Dedifferentiated amniotic fluid mesenchymal stem cell (primary cell): ENCODE data around the gene CDK19.
"Not testable (repeated sequence)": the region's sequence is repeated elsewhere in the genome, so short reads cannot be mapped to it uniquely, and the experiment has no call there.

Experiments
- DNase-seq: peaks from one replicate; pipeline ENCODE4 v3.0.0-alpha.2; 2016; ENCODE audit errors: extremely low spot score

Gene CDK19

GRCh38 chr6:110813338-110814101 lies 1.7 kb downstream of the CDK19 start:
- DNase-seq: no peak

DNA sequence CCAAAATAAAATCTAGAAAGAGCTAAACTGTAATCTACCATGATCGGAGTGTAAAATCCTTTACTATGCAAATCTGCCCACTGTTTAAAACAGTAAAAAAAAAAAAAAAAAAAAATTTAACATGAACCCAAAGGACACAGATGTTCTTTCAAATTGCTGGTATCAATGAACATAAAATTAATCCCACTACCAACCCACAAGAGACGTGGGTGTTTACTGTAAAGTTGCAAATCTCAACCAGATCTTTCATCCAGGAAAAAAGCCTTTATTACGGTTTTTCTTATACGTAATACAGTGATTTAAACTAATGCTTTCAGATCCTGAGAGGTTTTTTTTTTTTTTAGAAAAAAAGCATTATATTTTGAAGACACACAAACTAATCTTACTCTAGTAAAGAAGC lies 2.5 kb downstream of the CDK19 start:
- DNase-seq: no peak

GRCh38 chr6:110810896-110811586 lies 4.2 kb downstream of the CDK19 start:
- DNase-seq: no peak

DNA sequence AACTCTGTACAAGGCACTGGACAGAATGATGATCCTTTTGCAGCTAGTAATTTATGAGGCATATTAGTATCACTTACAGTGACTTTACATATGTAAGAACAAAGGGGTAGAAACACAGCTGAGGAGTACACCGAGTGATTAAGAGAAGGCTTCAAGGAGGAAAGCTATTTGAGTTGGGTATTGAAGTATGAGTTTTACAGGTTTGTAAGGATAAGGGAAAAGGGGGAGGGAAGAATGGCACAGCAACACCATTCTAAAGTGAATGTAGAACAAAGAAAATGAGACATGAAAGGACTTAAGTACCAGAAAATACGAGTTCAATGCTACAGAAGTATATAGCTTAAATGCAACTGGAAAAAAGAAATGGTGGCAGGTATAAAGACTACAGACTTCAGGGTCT lies 5.5 kb downstream of the CDK19 start:
- DNase-seq: no peak

DNA sequence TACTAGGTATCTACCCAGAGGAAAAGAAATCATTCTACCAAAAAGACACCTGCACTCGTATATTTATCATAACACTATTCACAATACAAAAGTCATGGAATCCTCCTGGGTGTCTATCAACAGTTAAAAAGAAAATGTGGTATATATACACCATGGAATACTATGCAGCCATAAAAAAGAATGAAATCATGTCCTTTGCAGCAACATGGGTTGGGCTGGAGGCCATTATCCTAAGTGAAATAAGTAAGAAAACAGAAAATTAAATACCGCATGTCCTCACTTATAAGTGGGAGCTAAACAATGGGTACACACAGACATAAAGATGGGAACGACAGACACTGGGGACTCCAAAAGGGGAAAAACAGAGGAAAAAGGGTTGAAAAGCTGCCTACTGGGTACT lies 13.1 kb downstream of the CDK19 start:
- not testable (repeated sequence) for DNase-seq

GRCh38 chr6:110800839-110801196 lies 14.5 kb downstream of the CDK19 start:
- DNase-seq: no peak

GRCh38 chr6:110800196-110800838 lies 15.0 kb downstream of the CDK19 start:
- no peak for DNase-seq

GRCh38 chr6:110799655-110800054 lies 15.6 kb downstream of the CDK19 start:
- DNase-seq: no peak

GRCh38 chr6:110799189-110799588 lies 16.1 kb downstream of the CDK19 start:
- no peak for DNase-seq

DNA sequence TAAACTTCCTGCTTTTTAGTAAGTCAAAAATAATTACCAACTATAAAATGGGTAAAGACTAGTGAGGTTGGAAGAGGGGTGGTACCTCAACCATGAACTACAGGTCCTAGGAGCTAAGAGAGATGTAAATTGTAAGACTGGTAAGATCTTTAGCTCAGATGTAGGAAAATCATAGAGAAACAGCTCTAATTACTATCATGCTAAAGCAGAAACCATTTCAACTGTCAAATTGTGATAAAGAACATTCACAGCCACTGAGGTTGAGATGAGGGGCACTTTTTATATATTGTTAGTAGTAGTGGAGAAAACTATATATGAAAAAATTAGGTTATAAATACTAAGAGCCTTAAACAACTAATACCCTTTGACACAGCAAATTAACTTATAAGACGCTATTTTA lies 20.0 kb downstream of the CDK19 start:
- no peak for DNase-seq

- DNase-seq: no peak
These were observed 28.6 kb downstream of the CDK19 start for GRCh38 chr6:110786696-110787095.

GRCh38 chr6:110786271-110786670 lies 29.0 kb downstream of the CDK19 start:
- DNase-seq: no peak

DNA sequence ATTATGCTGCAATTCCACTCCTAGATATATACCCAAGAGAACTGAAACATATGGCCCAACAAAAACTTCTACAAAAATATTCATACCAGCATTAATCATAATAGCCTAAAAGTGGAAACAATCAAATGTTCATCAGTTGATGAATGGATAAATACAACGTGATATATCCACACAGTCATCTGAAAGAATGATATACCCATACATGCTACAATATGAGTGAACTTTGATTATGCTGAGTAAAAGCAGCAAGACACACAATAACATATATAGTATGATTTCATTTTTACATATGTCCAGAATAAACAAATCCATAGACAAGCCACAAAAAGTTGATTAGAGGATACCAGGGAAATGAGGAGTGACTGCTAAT lies 30.7 kb downstream of the CDK19 start:
- DNase-seq: no peak

GRCh38 chr6:110781522-110782214 lies 33.6 kb downstream of the CDK19 start:
- DNase-seq: no peak

DNA sequence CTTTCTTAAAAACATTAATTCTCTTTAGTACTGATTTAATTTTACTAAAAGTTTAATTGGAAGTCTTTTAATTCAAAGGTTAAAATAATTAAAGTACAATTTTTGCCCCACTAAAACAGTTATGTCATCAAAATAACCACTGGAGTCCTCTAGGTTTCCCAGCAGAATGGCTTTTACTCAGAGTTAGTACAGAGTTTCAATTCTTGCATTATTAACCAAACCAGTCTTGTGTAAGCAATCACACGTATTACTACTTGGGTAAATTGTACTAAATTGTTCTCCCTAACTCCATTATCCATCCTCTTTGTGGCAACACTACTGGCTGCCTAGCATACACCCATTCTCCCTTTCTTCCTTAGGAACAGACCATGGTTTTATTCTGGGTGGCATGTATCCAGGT lies 36.9 kb downstream of the CDK19 start:
- no peak for DNase-seq

GRCh38 chr6:110777636-110778035 lies 37.6 kb downstream of the CDK19 start:
- no peak for DNase-seq

DNA sequence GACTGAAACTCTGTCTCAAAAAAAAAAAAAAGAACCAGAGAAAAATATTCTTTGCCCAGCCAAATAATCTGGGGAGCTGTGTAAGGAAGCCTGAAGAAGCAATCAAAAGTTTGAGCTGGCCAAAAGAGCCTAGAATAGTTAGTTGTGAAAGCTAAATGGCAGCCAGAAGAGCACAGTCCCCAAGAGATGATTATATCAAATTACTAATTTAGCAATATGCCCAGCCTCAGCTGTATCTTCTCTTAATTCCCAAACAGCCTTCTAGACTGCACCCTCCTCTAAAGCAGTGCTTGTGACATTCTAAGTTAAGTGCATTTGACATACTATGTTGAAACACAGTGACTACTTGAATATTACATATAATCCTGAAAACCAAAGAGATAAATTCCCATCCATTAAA lies 38.9 kb downstream of the CDK19 start:
- DNase-seq: no peak

DNA sequence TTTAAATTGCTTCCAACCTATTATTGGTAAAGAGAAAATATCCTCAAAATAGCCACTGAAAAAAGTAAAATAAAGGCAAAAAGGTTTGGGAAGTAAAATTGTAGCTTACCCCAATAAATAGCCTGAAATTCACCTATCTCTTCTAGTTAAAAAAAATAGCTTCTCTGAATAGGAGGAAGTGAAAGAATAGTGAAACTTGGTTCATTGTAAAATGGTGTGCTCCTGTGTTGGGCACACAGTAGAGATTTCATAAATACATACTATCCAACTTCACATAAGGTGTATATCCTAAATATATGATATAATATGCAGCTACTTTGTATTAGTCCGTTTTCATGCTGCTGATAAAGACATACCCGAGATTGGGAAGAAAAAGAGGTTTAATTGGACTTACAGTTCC lies 45.3 kb downstream of the CDK19 start:
- no peak for DNase-seq

DNA sequence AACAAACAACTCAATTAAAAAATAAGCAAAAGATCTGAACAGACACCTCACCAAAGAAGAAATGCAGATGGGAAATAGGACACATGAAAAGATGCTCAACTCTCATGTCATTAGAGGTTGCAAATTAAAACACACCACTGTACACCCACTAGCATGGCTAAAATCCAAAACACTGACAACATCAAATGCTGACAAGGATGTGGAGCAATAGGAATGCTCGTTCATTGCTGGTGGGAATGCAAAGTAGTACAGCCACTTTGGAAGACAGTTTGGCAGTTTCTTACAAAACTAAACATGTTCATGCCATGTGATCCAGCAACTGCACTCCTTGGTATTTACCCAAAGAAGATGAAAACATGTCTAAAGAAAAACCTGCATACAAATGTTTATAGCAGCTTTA lies 47.2 kb downstream of the CDK19 start:
- no peak for DNase-seq

GRCh38 chr6:110761371-110761770 lies 53.9 kb downstream of the CDK19 start:
- DNase-seq: no peak

DNA sequence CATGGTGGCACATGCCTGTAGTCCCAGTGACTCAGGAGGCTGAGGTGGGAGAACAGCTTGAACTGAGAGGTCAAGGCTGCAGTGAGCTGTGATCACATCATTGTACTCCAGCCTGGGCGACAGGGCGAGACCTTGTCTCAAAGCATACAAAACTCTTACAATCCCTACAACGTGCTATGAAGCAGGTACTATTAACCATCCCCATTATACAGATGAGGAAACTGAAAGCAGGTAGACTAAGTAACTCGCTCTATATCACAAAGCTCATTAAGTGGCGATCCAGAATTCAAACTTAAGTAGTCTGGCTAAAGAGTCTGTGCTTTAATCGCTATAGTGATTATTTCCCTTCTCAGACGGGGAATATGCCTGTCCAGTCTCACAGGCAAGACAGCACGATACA lies 54.7 kb downstream of the CDK19 start:
- no peak for DNase-seq

- DNase-seq: not testable (repeated sequence)
These were observed 55.2 kb downstream of the CDK19 start for GRCh38 chr6:110760098-110760497.

DNA sequence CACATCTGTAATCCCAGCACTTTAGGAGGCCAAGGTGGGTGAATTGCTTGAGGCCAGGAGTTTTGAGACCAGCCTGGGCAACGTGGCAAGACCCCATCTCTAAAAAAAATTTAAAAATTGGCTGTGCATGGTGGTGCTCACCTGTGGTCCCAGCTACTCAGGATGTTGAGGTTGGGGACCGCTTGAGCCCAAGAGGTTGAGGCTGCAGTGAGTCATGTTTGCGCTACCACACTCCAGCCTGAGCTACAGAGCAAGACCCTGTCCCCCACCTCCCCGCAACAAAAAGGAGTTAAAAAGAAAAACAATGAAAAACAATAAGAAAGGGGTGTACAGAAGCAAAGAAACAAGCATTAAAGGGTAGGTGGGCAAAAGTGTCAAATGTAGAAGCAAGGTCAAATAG lies 57.3 kb downstream of the CDK19 start:
- DNase-seq: no peak
